ENCODE data around the gene KLHL22.

The KLHL22 gene

DNA sequence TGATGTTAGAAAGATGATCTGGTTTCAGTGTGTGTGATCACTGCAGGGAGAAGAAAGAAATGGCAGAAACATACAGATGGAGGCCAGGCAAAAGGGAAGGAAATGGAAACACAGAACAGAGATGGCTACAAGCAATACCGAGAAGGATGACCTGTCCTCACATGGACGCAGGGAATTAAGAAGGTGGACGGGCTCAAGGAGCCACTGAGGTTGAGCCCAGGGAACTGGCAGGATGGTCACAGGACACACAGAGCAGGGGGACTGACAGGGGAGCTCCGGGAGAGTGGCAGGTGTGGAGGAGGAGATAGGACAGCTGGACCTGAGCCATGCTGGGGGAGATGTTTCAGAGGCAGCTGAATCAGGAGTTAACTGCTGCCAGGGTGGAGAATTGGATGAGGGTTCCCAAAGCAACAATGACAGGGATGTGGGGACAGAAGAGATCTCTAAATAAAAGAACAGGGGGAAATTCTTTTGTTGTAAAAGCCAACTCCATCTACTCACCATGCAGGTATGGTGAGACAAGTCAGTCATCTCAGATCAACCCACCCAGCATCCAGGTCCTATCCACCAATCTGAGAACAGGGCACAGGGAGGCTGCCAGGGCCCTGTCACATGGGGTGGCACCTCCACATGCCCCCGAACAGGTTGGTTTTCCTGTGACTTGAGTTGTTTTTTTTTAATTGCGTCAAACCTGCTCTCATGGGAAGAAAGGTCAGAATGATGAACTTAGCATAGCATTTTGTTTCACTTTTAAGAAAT, 26.3 kb downstream of the KLHL22 start:
- H3K4me3 ChIP-seq (ENCODE audit: low read depth in 1 of 2, low read length in 2 of 2) = no peak overlapping the region
- no peaks in the 10 kb centered on the region for H4K20me1 ChIP-seq (ENCODE audit: insufficient read depth, low read length)
- no peak overlapping the region for H3K27ac ChIP-seq (ENCODE audit: low read length)
- no peak overlapping the region for H2AFZ ChIP-seq (ENCODE audit: low read depth, low read length)
- no peak overlapping the region for H3K4me2 ChIP-seq (ENCODE audit: insufficient read depth, low read length)
- H3K79me2 ChIP-seq (ENCODE audit: insufficient read depth, low read length) = no peaks in the 10 kb centered on the region
- H3K9me3 ChIP-seq (ENCODE audit: insufficient read depth, low read length, severe bottlenecking) = no peaks in the 10 kb centered on the region
- H3K9ac ChIP-seq (ENCODE audit: low read depth, low read length) = no peak overlapping the region
- no peaks in the 10 kb centered on the region for H3K4me1 ChIP-seq (ENCODE audit: insufficient read depth, low read length)
- H3K27me3 ChIP-seq (ENCODE audit: insufficient read depth, low read length, poor library complexity) = no peaks in the 10 kb centered on the region
- ATAC-seq (ENCODE audit: insufficient read depth, low read depth) = no peak
- DNase-seq = no peak
- TF ChIP-seq, protein P1, sequence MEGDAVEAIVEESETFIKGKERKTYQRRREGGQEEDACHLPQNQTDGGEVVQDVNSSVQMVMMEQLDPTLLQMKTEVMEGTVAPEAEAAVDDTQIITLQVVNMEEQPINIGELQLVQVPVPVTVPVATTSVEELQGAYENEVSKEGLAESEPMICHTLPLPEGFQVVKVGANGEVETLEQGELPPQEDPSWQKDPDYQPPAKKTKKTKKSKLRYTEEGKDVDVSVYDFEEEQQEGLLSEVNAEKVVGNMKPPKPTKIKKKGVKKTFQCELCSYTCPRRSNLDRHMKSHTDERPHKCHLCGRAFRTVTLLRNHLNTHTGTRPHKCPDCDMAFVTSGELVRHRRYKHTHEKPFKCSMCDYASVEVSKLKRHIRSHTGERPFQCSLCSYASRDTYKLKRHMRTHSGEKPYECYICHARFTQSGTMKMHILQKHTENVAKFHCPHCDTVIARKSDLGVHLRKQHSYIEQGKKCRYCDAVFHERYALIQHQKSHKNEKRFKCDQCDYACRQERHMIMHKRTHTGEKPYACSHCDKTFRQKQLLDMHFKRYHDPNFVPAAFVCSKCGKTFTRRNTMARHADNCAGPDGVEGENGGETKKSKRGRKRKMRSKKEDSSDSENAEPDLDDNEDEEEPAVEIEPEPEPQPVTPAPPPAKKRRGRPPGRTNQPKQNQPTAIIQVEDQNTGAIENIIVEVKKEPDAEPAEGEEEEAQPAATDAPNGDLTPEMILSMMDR (IDR thresholded peaks at IDR 0.05; ENCODE audit: borderline replicate concordance, extremely low read depth, low read length, poor library complexity, severe bottlenecking) = no peak
- TF ChIP-seq EZH2 (IDR thresholded peaks at IDR 0.05; ENCODE audit: borderline replicate concordance, low read depth, low read length, severe bottlenecking) = no peak
- H3K36me3 ChIP-seq (ENCODE audit: insufficient read depth, low read length) = peaks cover 38% of the 10 kb centered on the region

DNA sequence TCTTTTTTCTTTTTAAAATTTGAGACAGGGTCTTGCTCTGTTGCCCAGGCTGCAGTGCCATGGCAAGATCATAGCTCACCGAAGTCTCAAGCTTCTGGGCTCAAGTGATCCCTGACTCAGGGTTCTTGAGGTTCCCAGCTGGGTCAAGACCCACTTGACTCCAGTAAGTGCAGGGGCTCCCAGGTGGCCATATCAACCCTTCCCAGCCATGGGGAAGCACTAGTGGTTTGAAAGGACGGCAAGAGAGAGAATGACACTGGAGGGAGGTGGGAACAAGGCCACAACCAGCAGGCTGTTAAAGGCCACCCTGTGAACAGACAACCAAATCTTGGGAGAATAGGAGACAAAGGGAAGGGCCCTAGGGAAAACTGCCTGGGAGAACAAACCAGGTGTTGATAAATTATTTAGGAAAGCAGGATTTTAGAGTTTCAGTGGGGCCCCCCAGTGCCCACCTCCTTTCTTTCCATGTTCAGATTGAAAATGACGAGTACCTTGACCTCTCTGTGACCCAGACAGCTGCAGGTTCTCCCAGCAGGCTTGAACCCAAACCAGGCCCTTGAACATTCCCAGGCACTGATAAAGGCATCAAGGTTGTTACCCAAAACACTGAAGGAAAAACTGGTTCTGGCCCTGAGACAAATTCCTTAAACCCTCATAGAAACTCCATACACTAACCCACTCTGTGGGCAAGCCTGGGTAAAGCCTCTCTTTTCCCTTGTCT, 28.8 kb downstream of the KLHL22 start:
- H3K27me3 ChIP-seq (ENCODE audit: insufficient read depth, low read length, poor library complexity) = no peaks in the 10 kb centered on the region
- DNase-seq (no peak), ATAC-seq (ENCODE audit: insufficient read depth, low read depth) (no peak)
- H3K4me3 ChIP-seq (ENCODE audit: low read depth in 1 of 2, low read length in 2 of 2) = no peak overlapping the region
- no peak overlapping the region for H3K27ac ChIP-seq (ENCODE audit: low read length)
- peaks cover 49% of the 10 kb centered on the region for H3K36me3 ChIP-seq (ENCODE audit: insufficient read depth, low read length)
- TF ChIP-seq EZH2 (IDR thresholded peaks at IDR 0.05; ENCODE audit: borderline replicate concordance, low read depth, low read length, severe bottlenecking) = no peak
- TF ChIP-seq, protein P1 (IDR thresholded peaks at IDR 0.05; ENCODE audit: borderline replicate concordance, extremely low read depth, low read length, poor library complexity, severe bottlenecking) = no peak
- no peak overlapping the region for H3K9ac ChIP-seq (ENCODE audit: low read depth, low read length)
- no peaks in the 10 kb centered on the region for H4K20me1 ChIP-seq (ENCODE audit: insufficient read depth, low read length)
- no peak overlapping the region for H2AFZ ChIP-seq (ENCODE audit: low read depth, low read length)
- H3K4me1 ChIP-seq (ENCODE audit: insufficient read depth, low read length) = peaks cover 11% of the 10 kb centered on the region
- no peaks in the 10 kb centered on the region for H3K79me2 ChIP-seq (ENCODE audit: insufficient read depth, low read length)
- H3K9me3 ChIP-seq (ENCODE audit: insufficient read depth, low read length, severe bottlenecking) = no peaks in the 10 kb centered on the region
- H3K4me2 ChIP-seq (ENCODE audit: insufficient read depth, low read length) = no peak overlapping the region

DNA sequence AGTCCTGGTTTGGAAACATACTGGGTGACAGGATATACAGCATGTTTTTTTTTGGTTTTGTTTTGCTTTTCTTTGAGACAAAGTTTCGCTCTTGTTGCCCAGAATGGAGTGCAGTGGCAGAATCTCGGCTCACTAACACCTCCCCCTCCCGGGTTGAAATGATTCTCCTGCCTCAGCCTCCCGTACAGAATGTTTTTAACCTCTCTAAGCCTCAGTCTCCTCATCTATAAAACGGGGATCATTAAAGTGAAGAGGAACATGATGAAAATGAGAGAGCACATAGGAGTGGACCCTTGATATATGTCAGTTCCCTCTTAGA, 29.9 kb downstream of the KLHL22 start:
- Histone ChIP-seq H3K27ac (ENCODE audit: low read length) (no peak overlapping the region), H3K9ac (ENCODE audit: low read depth, low read length) (no peak overlapping the region), H4K20me1 (ENCODE audit: insufficient read depth, low read length) (no peaks in the 10 kb centered on the region), H3K36me3 (ENCODE audit: insufficient read depth, low read length) (peaks cover 39% of the 10 kb centered on the region), H3K4me1 (ENCODE audit: insufficient read depth, low read length) (peaks cover 11% of the 10 kb centered on the region), H3K79me2 (ENCODE audit: insufficient read depth, low read length) (no peaks in the 10 kb centered on the region), H3K4me2 (ENCODE audit: insufficient read depth, low read length) (no peak overlapping the region), H3K27me3 (ENCODE audit: insufficient read depth, low read length, poor library complexity) (no peaks in the 10 kb centered on the region), H3K9me3 (ENCODE audit: insufficient read depth, low read length, severe bottlenecking) (no peaks in the 10 kb centered on the region), H2AFZ (ENCODE audit: low read depth, low read length) (no peak overlapping the region), H3K4me3 (ENCODE audit: low read depth in 1 of 2, low read length in 2 of 2) (no peak overlapping the region)
- ATAC-seq (ENCODE audit: insufficient read depth, low read depth) = no peak
- no peak for DNase-seq
- TF ChIP-seq EZH2 (IDR thresholded peaks at IDR 0.05; ENCODE audit: borderline replicate concordance, low read depth, low read length, severe bottlenecking) = no peak
- TF ChIP-seq, protein P1 (IDR thresholded peaks at IDR 0.05; ENCODE audit: borderline replicate concordance, extremely low read depth, low read length, poor library complexity, severe bottlenecking) = no peak

All from DND-41 (cell line).